ENCODE data around the gene PRICKLE4.
A peak's percentile ranks its signal among the peaks of the same experiment; 100 is the strongest.

PRICKLE4 gene

GRCh38 chr6:41771058-41771983 lies 9.3 kb upstream of the PRICKLE4 start:
- no peak for DNase-seq (ENCODE audit: low spot score)

GRCh38 chr6:41774841-41775240 lies 5.7 kb upstream of the PRICKLE4 start:
- DNase-seq (ENCODE audit: low spot score): no peak

GRCh38 chr6:41775293-41775882 lies 5.2 kb upstream of the PRICKLE4 start:
- no peak for DNase-seq (ENCODE audit: low spot score)

DNA sequence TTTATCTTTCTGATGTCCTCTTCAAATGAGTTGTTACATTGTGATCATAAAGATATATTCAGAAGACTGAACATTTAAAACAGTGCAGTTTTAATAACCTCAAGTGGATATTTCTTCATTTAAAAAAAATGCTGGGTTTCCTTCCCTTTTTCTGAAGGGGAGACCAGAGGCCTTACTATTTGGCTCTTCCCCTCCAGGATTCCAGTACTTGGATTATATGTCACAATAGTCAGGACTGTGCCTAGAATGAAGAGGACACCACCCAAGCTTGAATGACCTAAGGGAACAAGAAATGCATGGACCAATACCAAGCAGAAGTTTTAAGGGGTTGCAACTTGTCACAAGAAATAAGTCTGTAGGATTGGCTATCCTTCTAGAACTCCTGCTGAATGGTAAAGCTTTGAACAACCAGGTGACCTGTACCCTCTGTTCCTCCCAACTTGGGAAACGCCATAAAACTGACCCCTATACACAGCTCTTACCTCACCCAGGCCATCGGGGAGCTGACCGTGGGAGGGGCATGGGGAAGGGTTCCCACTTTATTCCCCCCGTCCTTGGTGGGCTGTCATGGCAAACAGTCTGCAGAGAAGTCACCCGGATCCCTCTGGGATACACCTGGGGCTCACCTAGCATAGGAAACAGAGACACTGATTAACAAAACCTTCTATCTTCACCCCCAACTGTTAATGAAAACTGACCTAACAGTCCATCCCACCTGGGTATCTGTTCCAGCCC lies 2.9 kb upstream of the PRICKLE4 start:
- no peak for DNase-seq (ENCODE audit: low spot score)

GRCh38 chr6:41778895-41779294 lies 1.7 kb upstream of the PRICKLE4 start:
- DNase-seq (ENCODE audit: low spot score): no peak

DNA sequence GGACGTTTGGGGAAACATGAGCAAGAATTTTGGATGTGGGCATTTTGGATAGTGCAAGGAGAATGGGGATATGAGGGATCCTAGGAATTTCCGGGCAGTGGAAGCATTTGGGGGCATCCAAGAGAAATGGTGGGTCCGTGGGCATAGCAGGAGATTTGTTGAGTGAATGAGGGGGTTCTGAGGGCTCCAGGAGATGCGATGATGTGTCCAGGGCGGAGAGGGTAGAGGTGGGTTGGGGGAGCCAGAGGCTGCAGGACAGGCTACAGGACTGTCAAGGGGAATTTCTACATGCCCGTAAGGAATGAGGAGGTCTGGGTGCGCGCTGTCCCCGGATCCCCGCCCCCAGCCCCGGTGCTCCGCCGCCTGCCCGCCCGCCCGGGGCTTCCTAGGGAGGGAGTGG lies 1.2 kb upstream of the PRICKLE4 start:
- DNase-seq (ENCODE audit: low spot score): no peak

GRCh38 chr6:41779788-41780550 lies 613 bp upstream of the PRICKLE4 start, which contains the start of gene FRS3:
FRS3 (minus strand) TSS chr6:41779900; CDS start chr6:41776987, 2,913 bp downstream.
- peak; percentile 98 for DNase-seq (ENCODE audit: low spot score)

GRCh38 chr6:41781366-41781730 lies 766 bp downstream of the PRICKLE4 start:
- DNase-seq (ENCODE audit: low spot score): no peak

- no peak for DNase-seq (ENCODE audit: low spot score)
Observed at GRCh38 chr6:41783106-41783780, 2.7 kb downstream of the PRICKLE4 start.

DNA sequence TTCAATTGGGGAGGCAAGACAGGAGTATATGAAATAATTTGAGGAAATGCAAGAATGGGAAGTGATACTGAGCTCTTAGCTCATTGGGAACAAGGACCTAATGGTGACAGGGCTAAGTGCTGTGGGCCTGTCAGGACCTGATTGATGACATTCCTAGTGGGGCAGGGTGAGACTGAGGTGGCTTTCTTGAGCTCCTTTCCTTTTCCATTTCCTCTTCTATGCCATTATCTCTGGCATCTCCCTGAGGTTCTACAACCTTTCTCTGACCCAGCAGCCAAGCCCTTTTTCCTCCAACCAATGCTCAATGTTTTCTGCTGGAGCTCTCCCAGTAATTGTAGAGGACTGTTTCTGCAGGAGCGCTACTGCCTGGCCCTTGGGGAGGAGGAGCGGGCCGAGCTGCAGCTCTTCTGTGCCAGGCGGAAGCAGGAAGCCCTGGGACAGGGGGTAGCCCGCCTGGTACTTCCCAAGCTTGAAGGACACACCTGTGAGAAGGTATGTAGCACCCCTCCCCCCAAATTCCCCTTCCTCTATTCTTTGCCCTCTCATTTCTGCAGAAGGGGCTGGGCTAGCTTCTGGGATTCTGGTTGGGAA lies 4.1 kb downstream of the PRICKLE4 start:
- DNase-seq (ENCODE audit: low spot score): no peak

DNA sequence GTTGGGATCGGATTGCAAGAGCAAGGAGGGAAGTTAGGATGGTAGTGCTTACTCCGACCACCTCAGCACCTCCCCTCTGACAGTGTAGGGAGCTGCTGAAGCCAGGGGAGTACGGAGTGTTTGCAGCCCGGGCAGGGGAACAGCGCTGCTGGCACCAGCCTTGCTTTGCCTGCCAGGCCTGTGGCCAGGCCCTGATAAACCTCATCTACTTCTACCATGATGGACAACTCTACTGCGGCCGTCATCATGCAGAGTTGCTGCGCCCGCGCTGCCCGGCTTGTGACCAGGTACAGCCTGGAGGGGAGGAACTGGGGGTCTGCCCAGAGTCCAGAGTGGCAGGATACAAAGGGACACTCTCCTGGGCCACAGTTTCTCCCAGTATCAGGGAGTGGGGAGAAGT lies 4.7 kb downstream of the PRICKLE4 start:
- no peak for DNase-seq (ENCODE audit: low spot score)

DNA sequence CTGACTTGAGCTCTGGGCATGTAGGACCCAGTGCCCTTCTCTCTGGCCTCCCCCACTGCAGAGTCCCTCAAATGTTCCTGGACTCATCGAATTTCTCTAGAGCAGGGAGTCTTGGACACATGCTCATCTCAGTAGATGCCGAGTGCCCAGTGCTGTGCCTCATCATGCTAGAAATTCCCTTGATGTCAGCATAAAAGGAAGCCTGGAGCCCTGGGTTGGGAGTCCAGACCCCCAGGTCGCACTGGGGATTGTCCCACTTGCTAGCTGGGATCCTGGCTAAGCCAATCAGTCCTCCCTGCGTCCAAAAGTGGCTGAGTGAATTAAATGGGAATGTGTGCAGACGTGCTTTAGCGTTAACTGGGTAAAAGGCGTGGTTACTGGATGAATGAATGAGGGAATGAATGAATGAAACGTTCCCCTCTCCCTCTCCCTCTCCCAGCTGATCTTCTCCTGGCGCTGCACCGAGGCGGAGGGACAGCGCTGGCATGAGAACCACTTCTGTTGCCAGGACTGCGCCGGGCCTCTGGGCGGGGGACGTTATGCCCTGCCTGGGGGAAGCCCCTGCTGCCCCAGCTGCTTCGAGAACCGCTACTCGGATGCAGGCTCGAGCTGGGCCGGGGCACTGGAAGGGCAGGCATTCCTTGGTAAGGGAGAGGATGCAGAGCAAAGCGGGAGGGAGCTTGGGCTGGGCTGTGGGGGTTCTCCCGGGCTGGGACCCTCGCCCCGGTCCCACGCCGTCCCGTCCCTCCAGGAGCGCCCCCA lies 5.3 kb downstream of the PRICKLE4 start:
- DNase-seq (ENCODE audit: low spot score): peak; percentile 37

DNA sequence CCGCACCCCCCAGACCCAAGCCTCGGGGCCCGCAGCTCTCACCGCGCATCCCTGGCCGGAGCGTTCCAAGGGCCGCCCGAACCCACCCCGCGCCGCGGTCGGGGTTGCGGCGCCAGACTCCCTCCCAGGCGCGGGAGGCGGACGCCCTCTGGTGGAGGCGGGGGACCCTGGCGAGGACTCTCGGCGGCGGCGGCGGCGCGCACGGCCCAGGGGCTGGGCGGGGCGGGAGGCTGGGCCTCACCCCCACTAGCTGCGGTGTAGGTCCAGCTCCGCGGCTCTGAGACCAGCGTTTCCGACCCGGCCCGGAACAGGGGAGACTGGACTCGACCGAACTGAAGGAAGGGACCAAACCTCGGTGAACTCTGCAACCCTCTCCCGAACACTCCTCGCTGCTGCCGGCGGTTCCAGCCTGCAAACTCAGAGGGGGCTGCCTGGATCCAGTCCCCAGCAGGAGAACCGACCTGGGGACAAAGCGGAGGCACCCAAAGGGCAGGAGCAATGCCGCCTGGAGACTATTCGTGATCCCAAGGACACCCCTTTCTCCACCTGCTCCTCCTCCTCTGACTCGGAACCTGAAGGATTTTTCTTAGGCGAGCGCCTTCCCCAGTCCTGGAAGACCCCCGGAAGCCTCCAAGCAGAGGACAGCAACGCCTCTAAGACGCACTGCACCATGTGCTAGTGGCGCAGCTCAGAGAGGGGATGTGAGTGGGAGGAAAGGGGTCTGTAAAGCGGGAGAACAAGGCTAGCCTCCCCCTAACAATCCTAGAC lies 6.1 kb downstream of the PRICKLE4 start:
- peak; percentile 88 for DNase-seq (ENCODE audit: low spot score)

GRCh38 chr6:41787219-41787917 lies 6.8 kb downstream of the PRICKLE4 start, which contains the start of gene TOMM6:
TOMM6 (plus strand) TSS chr6:41787694; CDS start chr6:41787698, 4 bp downstream.
- DNase-seq (ENCODE audit: low spot score): peak; percentile 92

GRCh38 chr6:41789390-41789724 lies 8.8 kb downstream of the PRICKLE4 start:
- DNase-seq (ENCODE audit: low spot score): no peak

DNA sequence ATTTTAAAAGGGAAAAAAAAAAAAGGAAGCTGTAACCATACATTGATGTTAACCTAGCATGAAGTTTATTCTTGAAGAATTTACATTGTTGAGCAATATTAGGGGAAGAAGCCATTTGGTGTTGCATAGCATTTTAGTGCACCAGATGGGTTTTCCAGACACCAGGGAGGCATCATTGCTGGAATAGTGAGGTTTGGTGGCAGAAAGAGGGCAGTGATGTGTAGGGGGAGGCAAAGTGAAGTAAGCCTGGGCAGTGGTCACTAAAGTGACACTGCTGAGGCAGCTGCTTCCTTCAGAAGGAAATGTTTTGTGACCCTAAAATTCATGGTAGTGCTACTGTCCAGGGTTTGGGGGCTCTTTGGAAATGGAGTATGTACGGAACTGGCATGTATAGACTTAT lies 9.5 kb downstream of the PRICKLE4 start:
- no peak for DNase-seq (ENCODE audit: low spot score)

DNA sequence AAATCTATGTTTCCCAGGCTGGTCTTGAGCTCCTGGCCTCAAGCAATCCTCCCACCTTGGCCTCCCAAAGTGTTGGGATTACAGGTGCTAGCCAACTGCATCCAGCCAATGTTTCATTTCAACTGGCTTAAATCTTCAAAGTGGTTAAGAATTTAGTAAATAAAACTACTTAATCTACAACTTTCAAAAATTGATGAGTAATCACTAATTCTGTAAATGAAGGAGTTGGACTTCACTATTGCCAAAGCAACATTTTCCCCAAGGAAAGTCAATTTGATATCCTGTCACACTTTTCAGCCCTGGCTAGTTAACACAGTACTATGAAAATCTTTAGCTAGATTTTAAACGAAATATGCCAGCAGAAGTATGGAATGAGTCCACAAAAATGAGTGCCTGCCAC lies 10.7 kb downstream of the PRICKLE4 start:
- DNase-seq (ENCODE audit: low spot score): no peak

- no peak for DNase-seq (ENCODE audit: low spot score)
Observed at GRCh38 chr6:41791984-41792383, 11.4 kb downstream of the PRICKLE4 start.

DNA sequence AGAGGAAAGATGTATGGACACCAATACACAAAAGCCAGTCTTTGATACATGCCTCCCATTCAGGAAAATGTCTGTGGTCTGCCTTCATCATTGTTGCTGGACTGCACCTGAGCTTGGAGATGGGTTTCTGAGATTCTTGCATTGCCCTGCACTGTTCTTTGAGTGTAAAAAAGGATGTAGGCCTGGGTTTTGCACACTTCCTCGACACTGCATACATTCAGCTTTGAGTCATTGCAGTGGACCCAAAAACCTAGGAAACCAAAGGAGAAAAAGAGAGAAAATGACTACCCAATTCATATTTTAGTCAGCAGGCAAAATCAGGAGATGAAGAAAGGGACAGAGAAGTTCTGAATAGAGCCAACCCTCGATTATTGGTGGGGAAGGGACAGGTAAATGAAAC lies 15.9 kb downstream of the PRICKLE4 start:
- no peak for DNase-seq (ENCODE audit: low spot score)

Data from globus pallidus (tissue), 1 donor.